GM12892 (cell line): ENCODE measurements around the gene ANKRD11.
A peak's percentile ranks its signal among the peaks of the same experiment; 100 is the strongest.

Experiments
- DNase-seq: peaks from one replicate; pipeline ENCODE4 v3.0.0; 2011; ENCODE audit not compliant: insufficient read length
- FAIRE-seq: peaks from 2 replicates; lab custom pipeline; 2011; peaks lifted over from hg19 to GRCh38; lab: Jason Lieb, UNC
- POLR2A ChIP-seq: IDR thresholded peaks from 2 replicates; pipeline ENCODE4 v1.6.1; 2011; ENCODE audit warnings: low read depth, low read length, control low read depth
- POLR2AphosphoS5 ChIP-seq: IDR thresholded peaks from 2 replicates; pipeline ENCODE4 v1.6.1; 2011; ENCODE audit warnings: low read depth, low read length, control low read depth
- TAF1 ChIP-seq: IDR thresholded peaks from 2 replicates; pipeline ENCODE4 v1.6.1; 2011; ENCODE audit warnings: low read depth, mild to moderate bottlenecking, control low read depth, low read length, borderline replicate concordance

The ANKRD11 gene

GRCh38 chr16:89381788-89382187 is 108.6 kb downstream of the ANKRD11 start:
- FAIRE-seq (no peak), DNase-seq (no peak)
- TF ChIP-seq TAF1 = no peak
- TF ChIP-seq POLR2A = no peak
- TF ChIP-seq POLR2AphosphoS5 = no peak

GRCh38 chr16:89380681-89381080 is 109.7 kb downstream of the ANKRD11 start:
- no peak for FAIRE-seq
- no peak for DNase-seq
- no peak for TF ChIP-seq POLR2AphosphoS5
- no peak for TF ChIP-seq POLR2A
- TF ChIP-seq TAF1 = no peak

- DNase-seq (no peak), FAIRE-seq (no peak)
- TF ChIP-seq POLR2A = no peak
- TF ChIP-seq TAF1 = no peak
- no peak for TF ChIP-seq POLR2AphosphoS5
Observed at GRCh38 chr16:89378947-89379771, 111.2 kb downstream of the ANKRD11 start.

- FAIRE-seq (no peak), DNase-seq (no peak)
- TF ChIP-seq POLR2A (no peak), POLR2AphosphoS5 (no peak), TAF1 (no peak)
Observed at GRCh38 chr16:89377453-89377848, 112.9 kb downstream of the ANKRD11 start.

- FAIRE-seq = no peak
- no peak for DNase-seq
- TF ChIP-seq TAF1 (no peak), POLR2A (no peak), POLR2AphosphoS5 (no peak)
Observed at GRCh38 chr16:89376812-89377452, 113.4 kb downstream of the ANKRD11 start.

GRCh38 chr16:89375686-89376085 is 114.7 kb downstream of the ANKRD11 start:
- FAIRE-seq (no peak), DNase-seq (no peak)
- no peak for TF ChIP-seq POLR2AphosphoS5
- TF ChIP-seq TAF1 = no peak
- no peak for TF ChIP-seq POLR2A

- DNase-seq = no peak
- peak; percentile 65 for FAIRE-seq
- no peak for TF ChIP-seq TAF1
Observed at GRCh38 chr16:89375021-89375420, 115.3 kb downstream of the ANKRD11 start.

- FAIRE-seq (peak; percentile 58), DNase-seq (no peak)
- TF ChIP-seq POLR2AphosphoS5 (no peak), POLR2A (no peak), TAF1 (no peak)
Observed at GRCh38 chr16:89374393-89374960, 115.9 kb downstream of the ANKRD11 start.

GRCh38 chr16:89373355-89374110 is 116.8 kb downstream of the ANKRD11 start:
- FAIRE-seq (no peak), DNase-seq (no peak)
- TF ChIP-seq POLR2A (no peak), TAF1 (no peak), POLR2AphosphoS5 (no peak)

GRCh38 chr16:89371968-89372634 is 118.3 kb downstream of the ANKRD11 start:
- no peak for TF ChIP-seq TAF1
- no peak for TF ChIP-seq POLR2A
- no peak for TF ChIP-seq POLR2AphosphoS5
- DNase-seq (no peak), FAIRE-seq (no peak)
